Measurements from ENCODE around the gene MAVS. TPM values are rescaled to one million over a fixed set of nuclear protein-coding genes. Genes with fewer than 3 reads are reported as not detected.
A peak's percentile ranks its signal among the peaks of the same experiment; 100 is the strongest.
"Not testable (repeated sequence)": the region's sequence is repeated elsewhere in the genome, so short reads cannot be mapped to it uniquely, and the experiment has no call there.

Gene MAVS
- total RNA-seq, 1 experiment from 2014 or later = 10.0 TPM

- DNase-seq (ENCODE audit: low spot score) = no peak
Observed at GRCh38 chr20:3815703-3816315, 30.8 kb upstream of the MAVS start.

GRCh38 chr20:3818155-3819151 is 28.2 kb upstream of the MAVS start:
- DNase-seq (ENCODE audit: low spot score) = peak; percentile 80

- no peak for DNase-seq (ENCODE audit: low spot score)
Observed at GRCh38 chr20:3819411-3820047, 27.1 kb upstream of the MAVS start.

- DNase-seq (ENCODE audit: low spot score) = peak; percentile 95
Observed at GRCh38 chr20:3820048-3820900, 26.4 kb upstream of the MAVS start, which contains the start of gene AP5S1. AP5S1 (plus strand) TSS chr20:3820547; CDS start chr20:3822118, 1,571 bp downstream.

GRCh38 chr20:3820901-3821727 is 25.5 kb upstream of the MAVS start:
- no peak for DNase-seq (ENCODE audit: low spot score)

GRCh38 chr20:3821996-3822395 is 24.6 kb upstream of the MAVS start:
- no peak for DNase-seq (ENCODE audit: low spot score)

- no peak for DNase-seq (ENCODE audit: low spot score)
Observed at GRCh38 chr20:3823881-3824280, 22.8 kb upstream of the MAVS start.

- no peak for DNase-seq (ENCODE audit: low spot score)
Observed at GRCh38 chr20:3825526-3825925, 21.1 kb upstream of the MAVS start.

- no peak for DNase-seq (ENCODE audit: low spot score)
Observed at GRCh38 chr20:3826420-3826819, 20.2 kb upstream of the MAVS start.

GRCh38 chr20:3828798-3829197 is 17.8 kb upstream of the MAVS start:
- no peak for DNase-seq (ENCODE audit: low spot score)

- not testable (repeated sequence) for DNase-seq (ENCODE audit: low spot score)
Observed at GRCh38 chr20:3829891-3830290, 16.7 kb upstream of the MAVS start.

GRCh38 chr20:3836132-3836531 is 10.5 kb upstream of the MAVS start:
- no peak for DNase-seq (ENCODE audit: low spot score)

- DNase-seq (ENCODE audit: low spot score) = no peak
Observed at GRCh38 chr20:3839328-3839727, 7.3 kb upstream of the MAVS start.

GRCh38 chr20:3840201-3840600 is 6.4 kb upstream of the MAVS start:
- not testable (repeated sequence) for DNase-seq (ENCODE audit: low spot score)

GRCh38 chr20:3842348-3842930 is 4.2 kb upstream of the MAVS start:
- DNase-seq (ENCODE audit: low spot score) = no peak

- DNase-seq (ENCODE audit: low spot score) = peak; percentile 50
Observed at GRCh38 chr20:3843490-3843889, 3.1 kb upstream of the MAVS start.

- DNase-seq (ENCODE audit: low spot score) = not testable (repeated sequence)
Observed at GRCh38 chr20:3843990-3844619, 2.5 kb upstream of the MAVS start.

- no peak for DNase-seq (ENCODE audit: low spot score)
Observed at GRCh38 chr20:3846378-3846739, 275 bp upstream of the MAVS start.

GRCh38 chr20:3847429-3847940 is 851 bp downstream of the MAVS start:
- DNase-seq (ENCODE audit: low spot score) = no peak
